K562 (cell line): ENCODE measurements around the gene ZNF236. TPM values are rescaled to one million over a fixed set of nuclear protein-coding genes. Genes with fewer than 3 reads are reported as not detected.
"Not testable (repeated sequence)": the region's sequence is repeated elsewhere in the genome, so short reads cannot be mapped to it uniquely, and the experiment has no call there.

Experiments used
- ATAC-seq: fragments of 200-7000 bp; cut with Tn5 transposase; 3 replicates; pipeline ENCODE4 v1.9.1; 2020; ENCODE audit warnings: moderate library complexity
- BruUV-seq: library from RNA; stranded (reverse); fragments of 400-500 nt; replicated peaks from 2 replicates; lab custom pipeline; 2021; lab: Mats Ljungman, UMichigan
- CTCF ChIA-PET: fragments of 300-600 bp; formaldehyde crosslinking; extraction: SDS; loops from one replicate; lab custom pipeline; 2021; ENCODE audit warnings: low intra/inter-chr PET ratio; lab: Yijun Ruan, JAX
- POLR2A ChIA-PET: fragments of 300-600, 350-650 bp; sonication (Branson Sonifier 250); formaldehyde crosslinking; extraction: SDS; loops from one replicate; lab custom pipeline; 2021; ENCODE audit warnings: antibody characterized with exemption, inconsistent platforms; lab: Yijun Ruan, JAX
- DNase-seq, 4 experiments: peaks; one replicate each; pipeline versions ENCODE4 v3.0.0 to v3.0.0-alpha.2; 2011 to 2018; ENCODE audit warnings: low spot score in 3 of 4, mixed read lengths in 3 of 4; ENCODE audit errors: extremely low read depth in 1 of 4
- FAIRE-seq: peaks from 2 replicates; lab custom pipeline; 2011; peaks lifted over from hg19 to GRCh38; lab: Jason Lieb, UNC
- H2AFZ ChIP-seq: 2 replicates; pipeline ENCODE4 v1.6.0; 2011; ENCODE audit warnings: low read depth, low read length, control low read depth, inconsistent platforms
- H3K27ac ChIP-seq: fragments of 200-600 bp; 3 replicates; pipeline ENCODE4 v1.8.0; 2011; ENCODE audit warnings: low read depth, mild to moderate bottlenecking, control low read depth, inconsistent platforms, low read length, moderate library complexity, mixed read lengths; ENCODE audit errors: extremely low read depth
- H3K27me3 ChIP-seq, 2 experiments: fragments of 300-600 bp in 1 of 2; 2 replicates in 1 of 2; 3 replicates in 1 of 2; pipeline versions ENCODE4 v1.6.0 to v1.8.0; 2011; ENCODE audit warnings: inconsistent platforms in 2 of 2, low read length in 2 of 2, mild to moderate bottlenecking in 1 of 2, mixed read lengths in 1 of 2, moderate library complexity in 1 of 2; ENCODE audit not compliant: control insufficient read depth in 2 of 2, insufficient read depth in 2 of 2
- H3K36me3 ChIP-seq: fragments of 300-600 bp; 3 replicates; pipeline ENCODE4 v1.8.0; 2011; ENCODE audit warnings: mild to moderate bottlenecking, low read length, inconsistent platforms; ENCODE audit not compliant: control insufficient read depth, insufficient read depth
- H3K4me1 ChIP-seq, 2 experiments: fragments of 200-600 bp in 1 of 2; replicated peaks in 1 of 2; 2 replicates in 1 of 2; 3 replicates in 1 of 2; pipeline versions ENCODE4 v1.5.1 to v1.8.0; 2011; ENCODE audit warnings: inconsistent platforms in 2 of 2, low read length in 2 of 2, mild to moderate bottlenecking in 1 of 2, mixed read lengths in 1 of 2, moderate library complexity in 1 of 2; ENCODE audit not compliant: control insufficient read depth in 2 of 2, insufficient read depth in 2 of 2
- H3K4me2 ChIP-seq: 2 replicates; pipeline ENCODE4 v1.6.1; 2011; ENCODE audit warnings: low read length, control low read depth, inconsistent platforms, mixed read lengths; ENCODE audit not compliant: insufficient read depth
- H3K4me3 ChIP-seq: fragments of 200-600 bp; sonication (generic), shearing (Covaris generic); 2 replicates; pipeline ENCODE4 v1.5.1; 2016; ENCODE audit warnings: control low read depth, inconsistent platforms
- H3K79me2 ChIP-seq: fragments of 200-600 bp; 3 replicates; pipeline ENCODE4 v1.8.0; 2011; ENCODE audit warnings: low read length, inconsistent platforms; ENCODE audit not compliant: control insufficient read depth, insufficient read depth
- H3K9ac ChIP-seq, 2 experiments: 2 replicates each; pipeline versions ENCODE4 v1.6.0 to v1.6.1; 2011; ENCODE audit warnings: low read depth in 2 of 2, low read length in 2 of 2, control low read depth in 1 of 2, inconsistent platforms in 1 of 2, mild to moderate bottlenecking in 1 of 2, mixed read lengths in 1 of 2; ENCODE audit not compliant: insufficient read depth in 1 of 2
- H3K9me1 ChIP-seq: one replicate; pipeline ENCODE4 v1.6.0; 2011; ENCODE audit warnings: inconsistent platforms, mild to moderate bottlenecking, low read length, moderate library complexity; ENCODE audit not compliant: control insufficient read depth, insufficient read depth
- H3K9me3 ChIP-seq: replicated peaks from 2 replicates; pipeline ENCODE4 v1.5.1; 2011; ENCODE audit warnings: low read depth, low read length, inconsistent platforms; ENCODE audit not compliant: control insufficient read depth, insufficient read depth
- H4K20me1 ChIP-seq: replicated peaks from 2 replicates; pipeline ENCODE4 v1.6.1; 2011; ENCODE audit warnings: low read length, inconsistent platforms, mixed read lengths; ENCODE audit not compliant: control insufficient read depth, insufficient read depth
- ARID1B ChIP-seq: fragments of 450-650 bp; IDR thresholded peaks from 2 replicates; pipeline ENCODE4 v1.6.1; 2016; ENCODE audit warnings: antibody characterized with exemption, mild to moderate bottlenecking, inconsistent platforms
- ESRRA ChIP-seq: fragments of 450-650 bp; IDR thresholded peaks from 2 replicates; pipeline ENCODE4 v1.6.1; 2014; ENCODE audit warnings: low read depth, mild to moderate bottlenecking, moderate library complexity, borderline replicate concordance
- LEF1 ChIP-seq: fragments of 450-650 bp; IDR thresholded peaks from 2 replicates; pipeline ENCODE4 v1.6.1; 2016; ENCODE audit warnings: mild to moderate bottlenecking
- MEIS2 ChIP-seq: fragments of 450-650 bp; IDR thresholded peaks from 2 replicates; pipeline ENCODE4 v1.6.1; 2014; ENCODE audit warnings: mild to moderate bottlenecking; ENCODE audit not compliant: partially characterized antibody
- YY1 ChIP-seq, 3 experiments: IDR thresholded peaks; 2 replicates each; pipeline ENCODE4 v1.6.1; 2011; ENCODE audit warnings: low read length in 2 of 3, mild to moderate bottlenecking in 2 of 3, moderate library complexity in 2 of 3, borderline replicate concordance in 1 of 3, control low read depth in 1 of 3, low read depth in 1 of 3; ENCODE audit not compliant: insufficient read depth in 3 of 3, insufficient replicate concordance in 2 of 3, control insufficient read depth in 1 of 3, insufficient read length in 1 of 3; ENCODE audit errors: extremely low read depth in 1 of 3
- ZNF766 ChIP-seq: fragments of 200-800 bp; sonication (Bioruptor generic); conservative IDR thresholded peaks from 2 replicates; pipeline ENCODE4 v1.6.1; 2016; ENCODE audit warnings: missing genetic modification characterization, missing compliant biosample characterization
- WGBS: fragments of 100-300 bp; shearing (Covaris generic); methylation state at CpG from one replicate; pipeline ENCODE4 v1.1.6; 2016; ENCODE audit warnings: low coverage, mixed read lengths; ENCODE audit not compliant: insufficient coverage; ENCODE audit errors: missing lambda C conversion rate; 5-methylcytosine and 5-hydroxymethylcytosine counted together
- in situ Hi-C: fragments of 300-500 bp; cut with MboI; formaldehyde crosslinking; loops from 4 replicates; pipeline ENCODE4 v1.15.0; 2018; ENCODE audit warnings: inconsistent platforms, mixed read lengths
- intact Hi-C: fragments of 100-400 bp; cut with micrococcal nuclease; formaldehyde crosslinking; loops from 2 replicates; pipeline ENCODE4 v1.14.2; 2022
- polyA plus RNA-seq, 8 experiments: library from polyadenylated mRNA; depleted of rRNA in 4 of 8; stranded (reverse) in 5 of 8; unstranded in 3 of 8; fragments of >200 nt; fragmentation: Nextera tagmentation in 2 of 8; fragmentation: Illumina TruSeq in 1 of 8; extraction: Ambion mirVana in 2 of 8; extraction: Trizol in 1 of 8; gene quantifications; 2 replicates each; pipeline versions ENCODE4 v1.2.1 to v1.2.3, GENCODE V29; 2011 to 2014; ENCODE audit warnings: inconsistent platforms in 1 of 8, missing spikeins in 1 of 8
- total RNA-seq, 7 experiments: library from RNA; depleted of rRNA in 6 of 7; stranded (reverse); fragments of >200 nt in 6 of 7; fragmentation: Illumina TruSeq in 2 of 7; extraction: Trizol in 2 of 7; gene quantifications; 2 replicates each; pipeline versions ENCODE4 v1.2.1 to v1.2.3, GENCODE V29; 2011 to 2021; ENCODE audit warnings: low replicate concordance in 1 of 7
- TF ChIP-seq, protein P1 (sequence below): fragments of 450-650 bp; conservative IDR thresholded peaks from 2 replicates; pipeline ENCODE4 v1.6.1; 2016; ENCODE audit warnings: missing genetic modification characterization, low read depth, mild to moderate bottlenecking, missing compliant biosample characterization, moderate library complexity
- TF ChIP-seq, protein P2 (sequence below), 2 experiments: fragments of 450-650 bp; formaldehyde crosslinking in 1 of 2; IDR thresholded peaks; 2 replicates each; pipeline versions ENCODE4 v1.4.0 to v1.6.1; 2014 to 2020; ENCODE audit warnings: mild to moderate bottlenecking in 2 of 2, borderline replicate concordance in 1 of 2, low read depth in 1 of 2
- TF ChIP-seq, protein P3 (sequence below), 2 experiments: fragments of 200-800 bp in 1 of 2; sonication (Bioruptor generic) in 1 of 2; sonication (generic) in 1 of 2; formaldehyde crosslinking in 1 of 2; IDR thresholded peaks in 1 of 2; conservative IDR thresholded peaks in 1 of 2; 2 replicates each; pipeline versions ENCODE4 v1.5.0 to v1.6.1; 2016 to 2020; ENCODE audit warnings: missing compliant biosample characterization in 1 of 2, missing genetic modification characterization in 1 of 2, missing genetic modification reagents in 1 of 2

ZNF236 gene
- total and polyA plus RNA-seq, 9 of the 15 experiments (the other 6 are each of a cell fraction or from before 2014, with no cell fraction given): 0.35 to 8.7 (median 3.4) TPM

DNA sequence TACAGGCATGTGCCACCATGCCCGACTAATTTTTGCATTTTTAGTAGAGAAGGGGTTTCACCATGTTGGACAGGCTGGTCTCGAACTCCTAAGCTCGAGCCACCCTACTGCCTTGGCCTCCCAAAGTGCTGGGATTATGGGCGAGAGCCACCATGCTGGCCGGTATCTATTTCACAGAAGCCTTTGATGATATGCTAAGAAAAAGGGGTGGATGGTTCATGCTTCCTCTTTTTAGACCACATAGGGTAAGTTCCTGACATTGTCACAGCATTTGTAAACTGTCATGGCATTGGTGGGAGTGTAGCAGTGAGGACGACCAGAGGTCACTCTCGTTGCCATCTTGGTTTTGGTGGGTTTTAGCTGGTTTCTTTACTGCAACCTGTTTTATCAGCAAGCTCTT lies 10.8 kb upstream of the ZNF236 start:
- peak overlapping the region; percentile 17; the same call in 1 of the 2 replicates for H2AFZ ChIP-seq
- intact Hi-C loops, H3K27me3 ChIP-seq, H3K9ac ChIP-seq, H3K4me2 ChIP-seq, H4K20me1 ChIP-seq, CTCF ChIA-PET, FAIRE-seq, H3K9me3 ChIP-seq, H3K36me3 ChIP-seq, H3K4me1 ChIP-seq, in situ Hi-C loops, H3K9me1 ChIP-seq, H3K4me3 ChIP-seq, H3K79me2 ChIP-seq, BruUV-seq: not testable (repeated sequence)
- POLR2A ChIA-PET: interaction anchor here (1.7 kb wide), 1 partner anchor 9 kb away, joined by 6 read pairs; no protein-coding TSS in a partner anchor
- DNase-seq (peak in 1 of 4 experiments; percentile 33), ATAC-seq (peak; percentile 71)
- WGBS: 8% methylated on average over 7 of the region's 7 CpGs
- H3K27ac ChIP-seq: peak overlapping the region; percentile 68; the same call in 2 of the 3 replicates
- peak in 1 of 3 experiments; percentile 42 for TF ChIP-seq YY1 (IDR thresholded peaks at IDR 0.05; ENCODE audit: borderline replicate concordance in 1 of 3, control insufficient read depth in 1 of 3, extremely low read depth in 1 of 3, insufficient read depth in 3 of 3, insufficient read length in 1 of 3, insufficient replicate concordance in 2 of 3, low read depth in 1 of 3, low read length in 2 of 3)
- TF ChIP-seq MEIS2: peak; percentile 13
- TF ChIP-seq, protein P1, sequence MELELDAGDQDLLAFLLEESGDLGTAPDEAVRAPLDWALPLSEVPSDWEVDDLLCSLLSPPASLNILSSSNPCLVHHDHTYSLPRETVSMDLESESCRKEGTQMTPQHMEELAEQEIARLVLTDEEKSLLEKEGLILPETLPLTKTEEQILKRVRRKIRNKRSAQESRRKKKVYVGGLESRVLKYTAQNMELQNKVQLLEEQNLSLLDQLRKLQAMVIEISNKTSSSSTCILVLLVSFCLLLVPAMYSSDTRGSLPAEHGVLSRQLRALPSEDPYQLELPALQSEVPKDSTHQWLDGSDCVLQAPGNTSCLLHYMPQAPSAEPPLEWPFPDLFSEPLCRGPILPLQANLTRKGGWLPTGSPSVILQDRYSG (tag): 0 out of 2 replicates have a peak, but pooled peaks have one; percentile 32
- peak; percentile 29; the same call in 1 of the 2 replicates for TF ChIP-seq LEF1
- TF ChIP-seq ARID1B: 0 out of 2 replicates have a peak, but pooled peaks have one; percentile 12
- peak; percentile 77 for TF ChIP-seq ESRRA
- TF ChIP-seq, protein P2, sequence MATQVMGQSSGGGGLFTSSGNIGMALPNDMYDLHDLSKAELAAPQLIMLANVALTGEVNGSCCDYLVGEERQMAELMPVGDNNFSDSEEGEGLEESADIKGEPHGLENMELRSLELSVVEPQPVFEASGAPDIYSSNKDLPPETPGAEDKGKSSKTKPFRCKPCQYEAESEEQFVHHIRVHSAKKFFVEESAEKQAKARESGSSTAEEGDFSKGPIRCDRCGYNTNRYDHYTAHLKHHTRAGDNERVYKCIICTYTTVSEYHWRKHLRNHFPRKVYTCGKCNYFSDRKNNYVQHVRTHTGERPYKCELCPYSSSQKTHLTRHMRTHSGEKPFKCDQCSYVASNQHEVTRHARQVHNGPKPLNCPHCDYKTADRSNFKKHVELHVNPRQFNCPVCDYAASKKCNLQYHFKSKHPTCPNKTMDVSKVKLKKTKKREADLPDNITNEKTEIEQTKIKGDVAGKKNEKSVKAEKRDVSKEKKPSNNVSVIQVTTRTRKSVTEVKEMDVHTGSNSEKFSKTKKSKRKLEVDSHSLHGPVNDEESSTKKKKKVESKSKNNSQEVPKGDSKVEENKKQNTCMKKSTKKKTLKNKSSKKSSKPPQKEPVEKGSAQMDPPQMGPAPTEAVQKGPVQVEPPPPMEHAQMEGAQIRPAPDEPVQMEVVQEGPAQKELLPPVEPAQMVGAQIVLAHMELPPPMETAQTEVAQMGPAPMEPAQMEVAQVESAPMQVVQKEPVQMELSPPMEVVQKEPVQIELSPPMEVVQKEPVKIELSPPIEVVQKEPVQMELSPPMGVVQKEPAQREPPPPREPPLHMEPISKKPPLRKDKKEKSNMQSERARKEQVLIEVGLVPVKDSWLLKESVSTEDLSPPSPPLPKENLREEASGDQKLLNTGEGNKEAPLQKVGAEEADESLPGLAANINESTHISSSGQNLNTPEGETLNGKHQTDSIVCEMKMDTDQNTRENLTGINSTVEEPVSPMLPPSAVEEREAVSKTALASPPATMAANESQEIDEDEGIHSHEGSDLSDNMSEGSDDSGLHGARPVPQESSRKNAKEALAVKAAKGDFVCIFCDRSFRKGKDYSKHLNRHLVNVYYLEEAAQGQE (IDR thresholded peaks at IDR 0.05; ENCODE audit: borderline replicate concordance): peak; percentile 34
- TF ChIP-seq, protein P2 (CRISPR knock-in tag; IDR thresholded peaks at IDR 0.05; ENCODE audit: low read depth): not testable (repeated sequence)
- TF ChIP-seq, protein P3, sequence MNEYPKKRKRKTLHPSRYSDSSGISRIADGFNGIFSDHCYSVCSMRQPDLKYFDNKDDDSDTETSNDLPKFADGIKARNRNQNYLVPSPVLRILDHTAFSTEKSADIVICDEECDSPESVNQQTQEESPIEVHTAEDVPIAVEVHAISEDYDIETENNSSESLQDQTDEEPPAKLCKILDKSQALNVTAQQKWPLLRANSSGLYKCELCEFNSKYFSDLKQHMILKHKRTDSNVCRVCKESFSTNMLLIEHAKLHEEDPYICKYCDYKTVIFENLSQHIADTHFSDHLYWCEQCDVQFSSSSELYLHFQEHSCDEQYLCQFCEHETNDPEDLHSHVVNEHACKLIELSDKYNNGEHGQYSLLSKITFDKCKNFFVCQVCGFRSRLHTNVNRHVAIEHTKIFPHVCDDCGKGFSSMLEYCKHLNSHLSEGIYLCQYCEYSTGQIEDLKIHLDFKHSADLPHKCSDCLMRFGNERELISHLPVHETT (CRISPR knock-in tag; conservative IDR thresholded peaks at IDR 0.05 in 1 of 2, IDR thresholded peaks at IDR 0.05 in 1 of 2): peak in 1 of 2 experiments; percentile 68; a peak in 1 of 4 replicates
- peak; percentile 85 for TF ChIP-seq ZNF766 (CRISPR knock-in tag)
